WERI-Rb-1 (cell line): ENCODE data around the gene KREMEN2.

Source experiments
- DNase-seq: peaks from one replicate; pipeline ENCODE4 v3.0.0-alpha.2; 2020
- H3K27ac ChIP-seq: fragments of 250-450 bp; sonication (Bioruptor Pico); 2 replicates; pipeline ENCODE4 v1.5.1; 2020; ENCODE audit warnings: mild to moderate bottlenecking, moderate library complexity
- H3K27me3 ChIP-seq: fragments of 250-450 bp; sonication (Bioruptor Pico); 2 replicates; pipeline ENCODE4 v1.5.1; 2021; ENCODE audit warnings: mild to moderate bottlenecking, low read depth, moderate library complexity; ENCODE audit not compliant: insufficient read depth, severe bottlenecking
- H3K36me3 ChIP-seq: fragments of 250-450 bp; sonication (Bioruptor Pico); 2 replicates; pipeline ENCODE4 v1.5.1; 2020; ENCODE audit warnings: mild to moderate bottlenecking, moderate library complexity
- H3K4me3 ChIP-seq: 2 replicates; pipeline ENCODE4 v1.5.1; 2011; ENCODE audit warnings: low read depth, mild to moderate bottlenecking, control low read depth, low read length
- H3K9me3 ChIP-seq: fragments of 250-450 bp; sonication (Bioruptor Pico); 2 replicates; pipeline ENCODE4 v1.5.1; 2021; ENCODE audit warnings: mild to moderate bottlenecking, moderate library complexity; ENCODE audit not compliant: severe bottlenecking
- CTCF ChIP-seq: IDR thresholded peaks from 2 replicates; pipeline ENCODE4 v1.5.1; 2011; ENCODE audit warnings: low read depth, mild to moderate bottlenecking, control low read depth, inconsistent platforms, low read length

KREMEN2 gene

GRCh38 chr16:2956579-2956956 is 7.5 kb upstream of the KREMEN2 start:
- no peak overlapping the region for H3K27ac ChIP-seq
- H3K27me3 ChIP-seq = no peaks in the 10 kb centered on the region
- no peaks in the 10 kb centered on the region for H3K36me3 ChIP-seq
- no peaks in the 10 kb centered on the region for H3K9me3 ChIP-seq
- TF ChIP-seq CTCF = no peak
- no peak for DNase-seq
- H3K4me3 ChIP-seq = no peak overlapping the region

- DNase-seq = no peak
- no peak overlapping the region for H3K4me3 ChIP-seq
- H3K9me3 ChIP-seq = no peaks in the 10 kb centered on the region
- no peak for TF ChIP-seq CTCF
- H3K27me3 ChIP-seq = no peaks in the 10 kb centered on the region
- H3K27ac ChIP-seq = no peak overlapping the region
- no peaks in the 10 kb centered on the region for H3K36me3 ChIP-seq
Observed at GRCh38 chr16:2959206-2959605, 4.9 kb upstream of the KREMEN2 start.

GRCh38 chr16:2960183-2961010 is 3.7 kb upstream of the KREMEN2 start:
- Histone ChIP-seq H3K9me3 (no peaks in the 10 kb centered on the region), H3K27me3 (no peaks in the 10 kb centered on the region), H3K36me3 (no peaks in the 10 kb centered on the region), H3K27ac (no peak overlapping the region), H3K4me3 (no peak overlapping the region)
- no peak for TF ChIP-seq CTCF
- no peak for DNase-seq

- TF ChIP-seq CTCF = no peak
- no peaks in the 10 kb centered on the region for H3K9me3 ChIP-seq
- no peaks in the 10 kb centered on the region for H3K27me3 ChIP-seq
- H3K36me3 ChIP-seq = peaks cover 13% of the 10 kb centered on the region
- no peak for DNase-seq
- peak overlapping the region; percentile 62 for H3K4me3 ChIP-seq
- H3K27ac ChIP-seq = peak overlapping the region; percentile 87
Observed at GRCh38 chr16:2962334-2963073, 1.6 kb upstream of the KREMEN2 start.

- DNase-seq = peak; percentile 53
- Histone ChIP-seq H3K27ac (peak overlapping the region; percentile 87), H3K4me3 (peak overlapping the region; percentile 62), H3K36me3 (peaks cover 19% of the 10 kb centered on the region), H3K27me3 (no peaks in the 10 kb centered on the region), H3K9me3 (no peaks in the 10 kb centered on the region)
- no peak for TF ChIP-seq CTCF
Observed at GRCh38 chr16:2963074-2963722, 877 bp upstream of the KREMEN2 start.
